Spleen (tissue), 11 donors: ENCODE data around the gene ZNF652. TPM values are rescaled to one million over a fixed set of nuclear protein-coding genes. Genes with fewer than 3 reads are reported as not detected.

Experiments
- DNase-seq: peaks from one replicate; pipeline ENCODE4 v3.0.0-alpha.2; 2020
- H3K27ac ChIP-seq, 8 donors: fragments of 200-600 bp; sonication (generic) in 7 of 8; 1 replicate in 4 of 8; 2 replicates in 4 of 8; pipeline versions ENCODE4 v1.5.0 to v1.8.0; 2016 to 2021; ENCODE audit warnings: inconsistent platforms in 4 of 8, mild to moderate bottlenecking in 4 of 8, moderate library complexity in 1 of 8
- H3K27me3 ChIP-seq, 7 donors: fragments of 200-600 bp; sonication (generic) in 6 of 7; replicated peaks in 1 of 7; 1 replicate in 4 of 7; 2 replicates in 3 of 7; pipeline versions ENCODE4 v1.5.0 to v1.8.0; 2016 to 2021; ENCODE audit warnings: inconsistent platforms in 3 of 7, mild to moderate bottlenecking in 1 of 7
- H3K36me3 ChIP-seq, 6 donors: fragments of 200-600 bp; sonication (generic) in 5 of 6; 1 replicate in 4 of 6; 2 replicates in 2 of 6; pipeline versions ENCODE4 v1.5.0 to v1.8.0; 2016 to 2021; ENCODE audit warnings: inconsistent platforms in 2 of 6
- H3K4me1 ChIP-seq, 6 donors: fragments of 200-600 bp; sonication (generic) in 5 of 6; 1 replicate in 3 of 6; 2 replicates in 3 of 6; pipeline versions ENCODE4 v1.5.0 to v1.8.0; 2016 to 2021; ENCODE audit warnings: inconsistent platforms in 3 of 6
- H3K4me3 ChIP-seq, 8 donors: fragments of 200-600 bp; sonication (generic) in 7 of 8; 1 replicate in 4 of 8; 2 replicates in 4 of 8; pipeline versions ENCODE4 v1.5.0 to v1.8.0; 2016 to 2021; ENCODE audit warnings: inconsistent platforms in 4 of 8, mild to moderate bottlenecking in 4 of 8, moderate library complexity in 2 of 8
- H3K9me3 ChIP-seq, 8 donors: fragments of 200-600 bp; sonication (generic) in 7 of 8; 1 replicate in 4 of 8; 2 replicates in 4 of 8; pipeline versions ENCODE4 v1.5.0 to v1.8.0; 2016 to 2021; ENCODE audit warnings: inconsistent platforms in 4 of 8
- POLR2A ChIP-seq, 3 donors: fragments of 450-650 bp; IDR thresholded peaks; one replicate each; pipeline ENCODE4 v1.5.1; 2017; ENCODE audit warnings: antibody characterized with exemption in 3 of 3, mild to moderate bottlenecking in 1 of 3
- POLR2AphosphoS5 ChIP-seq, 3 donors: sonication (generic); formaldehyde crosslinking; IDR thresholded peaks; one replicate each; pipeline ENCODE4 v1.5.1; 2017; ENCODE audit warnings: antibody characterized with exemption in 3 of 3
- WGBS, 5 donors: extraction: QIAGEN DNeasy Blood & Tissue Kit in 3 of 5; methylation state at CpG; one replicate each; pipeline versions ENCODE4 v1.1.5 to v1.1.7; 2013 to 2018; 5-methylcytosine and 5-hydroxymethylcytosine counted together
- intact Hi-C: fragments of 100-400 bp; cut with DNase I; formaldehyde crosslinking; loops from one replicate; pipeline ENCODE4 v1.15.0; 2023; ENCODE audit warnings: low total_unique reads
- polyA plus RNA-seq, 3 donors: library from polyadenylated mRNA; stranded (reverse); fragments of 200-250 nt; gene quantifications; one replicate each; pipeline ENCODE4 v1.2.1, GENCODE V29; 2013
- total RNA-seq, 7 donors: library from RNA; depleted of rRNA in 3 of 7; stranded (reverse); fragments of >200 nt in 3 of 7; fragmentation: NEBNext Ultra II Directional in 4 of 7; extraction: Animal tissue kit (Norgen Biotek cat#: 25700) in 4 of 7; gene quantifications; one replicate each; pipeline versions ENCODE4 v1.1.0 to v1.2.1, GENCODE V29; 2016 to 2021
- TF ChIP-seq, protein P1 (sequence below), 11 experiments: fragments of 200-600 bp in 7 of 11; fragments of 450-650 bp in 4 of 11; sonication (generic) in 4 of 11; IDR thresholded peaks in 8 of 11; conservative IDR thresholded peaks in 3 of 11; 1 replicate in 7 of 11; 2 replicates in 4 of 11; pipeline versions ENCODE4 v1.4.0 to v1.8.0; 2016 to 2021; ENCODE audit warnings: antibody characterized with exemption in 11 of 11, inconsistent platforms in 4 of 11, mild to moderate bottlenecking in 1 of 11
- donor health status: healthy with polysubstance abuse.
- donor health status: DM: no; HTN: no; CAD: no; lungs with moderate emphysema.
- donor health status: DM: no; HTN: no; CAD: no.
- donor health status: Bipolar disorder and iron deficiency.
- donor health status: healthy.
- donor health status: DM: no; HTN: no; CAD: no.
- donor health status: DM: yes; HTN: yes; CAD: no.

ZNF652 gene
- total and polyA plus RNA-seq, 10 donors: 18.2 to 73.9 (median 52.5) TPM

DNA sequence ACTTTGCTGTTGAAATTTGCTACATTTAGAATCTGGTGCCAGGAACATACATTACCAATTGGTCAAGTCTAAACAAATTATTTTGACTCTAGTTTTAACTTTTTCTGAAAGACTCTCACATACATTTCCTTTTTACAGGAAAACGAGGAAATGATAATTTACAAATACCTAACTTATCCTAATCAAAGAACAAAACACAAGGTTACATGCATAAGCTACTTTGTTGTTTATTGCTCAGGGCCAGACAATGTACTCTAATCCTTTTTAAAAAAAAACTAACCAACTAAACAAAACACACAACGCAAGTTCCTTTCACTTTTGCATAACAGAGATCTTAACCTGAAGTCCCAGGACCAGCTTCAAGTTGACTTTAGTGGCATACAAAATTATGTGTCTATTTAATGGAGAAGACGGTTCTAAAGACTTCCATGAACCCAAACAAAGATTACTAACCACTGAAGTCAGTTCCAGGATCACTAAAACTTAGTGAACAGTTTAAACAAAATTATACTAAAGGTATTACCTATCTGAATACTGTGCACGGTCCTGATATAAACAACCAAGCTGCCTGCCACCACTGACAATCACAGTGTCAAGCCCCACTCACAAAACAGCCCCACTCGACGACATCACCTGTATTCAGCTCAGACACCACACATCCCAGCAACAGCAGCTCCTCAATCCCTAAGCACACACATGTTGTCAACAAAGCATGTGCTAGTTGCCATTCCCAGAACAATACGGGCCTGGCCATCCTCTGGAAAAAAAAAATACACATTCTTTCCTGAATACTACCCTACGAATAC, 1.9 kb downstream of the ZNF652 start:
- no peak for TF ChIP-seq POLR2A (IDR thresholded peaks at IDR 0.05)
- TF ChIP-seq, protein P1, sequence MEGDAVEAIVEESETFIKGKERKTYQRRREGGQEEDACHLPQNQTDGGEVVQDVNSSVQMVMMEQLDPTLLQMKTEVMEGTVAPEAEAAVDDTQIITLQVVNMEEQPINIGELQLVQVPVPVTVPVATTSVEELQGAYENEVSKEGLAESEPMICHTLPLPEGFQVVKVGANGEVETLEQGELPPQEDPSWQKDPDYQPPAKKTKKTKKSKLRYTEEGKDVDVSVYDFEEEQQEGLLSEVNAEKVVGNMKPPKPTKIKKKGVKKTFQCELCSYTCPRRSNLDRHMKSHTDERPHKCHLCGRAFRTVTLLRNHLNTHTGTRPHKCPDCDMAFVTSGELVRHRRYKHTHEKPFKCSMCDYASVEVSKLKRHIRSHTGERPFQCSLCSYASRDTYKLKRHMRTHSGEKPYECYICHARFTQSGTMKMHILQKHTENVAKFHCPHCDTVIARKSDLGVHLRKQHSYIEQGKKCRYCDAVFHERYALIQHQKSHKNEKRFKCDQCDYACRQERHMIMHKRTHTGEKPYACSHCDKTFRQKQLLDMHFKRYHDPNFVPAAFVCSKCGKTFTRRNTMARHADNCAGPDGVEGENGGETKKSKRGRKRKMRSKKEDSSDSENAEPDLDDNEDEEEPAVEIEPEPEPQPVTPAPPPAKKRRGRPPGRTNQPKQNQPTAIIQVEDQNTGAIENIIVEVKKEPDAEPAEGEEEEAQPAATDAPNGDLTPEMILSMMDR (IDR thresholded peaks at IDR 0.05 in 8 of 11, conservative IDR thresholded peaks at IDR 0.05 in 3 of 11): no peak
- TF ChIP-seq POLR2AphosphoS5 (IDR thresholded peaks at IDR 0.05): no peak
- no peaks in the 10 kb centered on the region for H3K27me3 ChIP-seq
- intact Hi-C loops: loop anchor here (10.0 kb wide), 1 partner anchor 45 kb away; no protein-coding TSS in a partner anchor
- no peak for DNase-seq
- WGBS, 5 donors: 9 to 14% (median 13%) methylated on average over 8 of the region's 8 CpGs
- peak overlapping the region; percentile 69 to 97 (median 86) for H3K4me3 ChIP-seq
- H3K27ac ChIP-seq: peak overlapping the region; percentile 87 to 99 (median 96)
- no peaks in the 10 kb centered on the region for H3K9me3 ChIP-seq
- H3K36me3 ChIP-seq: no peaks in the 10 kb centered on the region
- H3K4me1 ChIP-seq: peaks cover 24 to 77% (median 55%) of the 10 kb centered on the region in 6 donors

DNA sequence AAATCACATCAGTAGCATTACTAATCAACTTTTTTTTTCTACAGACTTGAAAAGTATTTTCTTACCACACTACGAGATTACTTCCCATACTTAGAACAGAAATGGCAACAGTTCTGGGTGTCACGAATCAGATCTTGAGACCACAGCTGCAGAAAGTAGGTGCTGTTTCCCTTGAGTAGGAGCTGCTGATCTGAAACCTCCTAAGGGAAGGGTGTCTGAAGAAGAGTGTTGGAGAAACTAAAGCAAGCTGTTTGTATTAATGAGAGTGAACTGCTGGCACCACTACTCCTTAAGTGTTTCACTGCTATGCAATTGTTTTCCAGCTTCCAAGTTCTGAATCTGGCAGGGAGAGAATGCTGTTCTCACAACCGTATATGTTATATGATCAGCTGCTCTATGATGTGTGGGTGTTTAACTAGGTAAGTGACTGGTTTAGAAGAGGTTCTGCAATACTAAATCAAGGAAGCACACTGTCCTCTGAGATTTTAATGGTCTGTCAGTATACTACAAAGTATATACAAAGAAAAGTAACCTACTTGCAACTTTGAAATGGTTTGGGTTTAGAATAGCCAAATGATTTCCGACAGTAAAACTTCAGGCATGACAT, 3.3 kb downstream of the ZNF652 start:
- 30 to 45% (median 38%) methylated on average over 4 of the region's 4 CpGs for WGBS, 5 donors
- DNase-seq: no peak
- Histone ChIP-seq H3K9me3 (no peaks in the 10 kb centered on the region), H3K4me3 (peak overlapping the region in 1 of 8 donors; percentile 84), H3K4me1 (peaks cover 24 to 90% (median 58%) of the 10 kb centered on the region in 6 donors), H3K27me3 (no peaks in the 10 kb centered on the region), H3K27ac (peak overlapping the region in 7 of 8 donors; percentile 9 to 99 (median 94)), H3K36me3 (no peaks in the 10 kb centered on the region)
- TF ChIP-seq POLR2AphosphoS5 (IDR thresholded peaks at IDR 0.05): no peak
- TF ChIP-seq, protein P1 (IDR thresholded peaks at IDR 0.05 in 8 of 11, conservative IDR thresholded peaks at IDR 0.05 in 3 of 11): no peak
- TF ChIP-seq POLR2A (IDR thresholded peaks at IDR 0.05): no peak
- intact Hi-C loops: no loop called here

DNA sequence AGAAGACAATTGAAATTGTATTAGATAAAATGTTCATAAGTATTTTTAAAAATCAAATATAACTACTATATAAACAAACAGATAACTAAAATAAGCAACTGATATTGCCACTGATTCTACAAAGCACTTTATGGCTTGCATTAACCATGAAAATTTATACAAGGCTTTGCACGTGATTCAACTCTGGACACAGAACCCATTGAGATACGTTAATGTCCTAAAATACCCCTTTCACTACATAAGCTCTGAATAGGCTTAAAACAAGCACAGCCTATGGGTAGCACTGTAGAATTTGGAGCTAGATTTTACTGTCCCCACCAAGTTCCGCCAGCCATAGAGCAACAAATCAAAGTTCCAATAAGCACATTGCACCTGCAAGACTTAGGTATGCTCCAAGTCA, 4.5 kb downstream of the ZNF652 start:
- 86 to 87% (median 87%) methylated on average over 3 of the region's 3 CpGs for WGBS, 5 donors
- Histone ChIP-seq H3K27ac (peak overlapping the region in 6 of 8 donors; percentile 9 to 99 (median 80)), H3K4me1 (peaks cover 24 to 91% (median 52%) of the 10 kb centered on the region in 6 donors), H3K27me3 (no peaks in the 10 kb centered on the region), H3K9me3 (no peaks in the 10 kb centered on the region), H3K36me3 (no peaks in the 10 kb centered on the region), H3K4me3 (peak overlapping the region in 1 of 8 donors; percentile 84)
- TF ChIP-seq POLR2A (IDR thresholded peaks at IDR 0.05): no peak
- TF ChIP-seq POLR2AphosphoS5 (IDR thresholded peaks at IDR 0.05): no peak
- TF ChIP-seq, protein P1 (IDR thresholded peaks at IDR 0.05 in 8 of 11, conservative IDR thresholded peaks at IDR 0.05 in 3 of 11): no peak
- intact Hi-C loops: no loop called here
- no peak for DNase-seq

DNA sequence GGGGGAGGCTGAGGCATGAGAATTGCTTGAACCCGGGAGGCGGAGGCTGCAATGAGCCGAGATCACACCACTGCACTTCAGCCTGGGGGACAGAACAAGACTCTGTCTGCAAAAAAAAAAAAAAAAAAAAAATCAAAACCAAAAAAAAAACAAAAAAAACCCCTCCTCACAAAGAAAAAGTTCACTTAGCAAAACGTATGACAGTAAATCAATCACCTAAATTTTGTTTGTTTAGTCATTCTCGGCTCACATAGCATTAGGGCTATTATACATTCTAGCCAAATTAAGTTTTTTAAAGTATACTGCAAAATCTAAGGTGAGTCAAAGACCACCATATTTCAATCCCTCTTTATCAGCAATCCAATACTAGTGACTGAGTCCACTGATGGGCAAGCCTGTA, 5.7 kb downstream of the ZNF652 start:
- no peak for DNase-seq
- TF ChIP-seq, protein P1 (IDR thresholded peaks at IDR 0.05 in 8 of 11, conservative IDR thresholded peaks at IDR 0.05 in 3 of 11): no peak
- TF ChIP-seq POLR2A (IDR thresholded peaks at IDR 0.05): no peak
- no peak for TF ChIP-seq POLR2AphosphoS5 (IDR thresholded peaks at IDR 0.05)
- no peaks in the 10 kb centered on the region for H3K27me3 ChIP-seq
- no peak overlapping the region for H3K4me3 ChIP-seq
- peak overlapping the region in 1 of 8 donors; percentile 99 for H3K27ac ChIP-seq
- H3K4me1 ChIP-seq: peaks cover 24 to 99% (median 50%) of the 10 kb centered on the region in 6 donors
- no peaks in the 10 kb centered on the region for H3K36me3 ChIP-seq
- intact Hi-C loops: no loop called here
- no peaks in the 10 kb centered on the region for H3K9me3 ChIP-seq
- WGBS, 5 donors: 93 to 95% (median 95%) methylated on average over 5 of the region's 5 CpGs
